HG03159 (cell line): ENCODE measurements around the gene ADAMTS17.

ENCODE experiments used
- ATAC-seq: cut with Tn5 transposase; IDR thresholded peaks from one replicate; pipeline ENCODE4 v1.9.1; 2021; ENCODE audit warnings: mild to moderate bottlenecking, moderate library complexity; ENCODE audit not compliant: unreplicated experiment

Gene ADAMTS17

DNA sequence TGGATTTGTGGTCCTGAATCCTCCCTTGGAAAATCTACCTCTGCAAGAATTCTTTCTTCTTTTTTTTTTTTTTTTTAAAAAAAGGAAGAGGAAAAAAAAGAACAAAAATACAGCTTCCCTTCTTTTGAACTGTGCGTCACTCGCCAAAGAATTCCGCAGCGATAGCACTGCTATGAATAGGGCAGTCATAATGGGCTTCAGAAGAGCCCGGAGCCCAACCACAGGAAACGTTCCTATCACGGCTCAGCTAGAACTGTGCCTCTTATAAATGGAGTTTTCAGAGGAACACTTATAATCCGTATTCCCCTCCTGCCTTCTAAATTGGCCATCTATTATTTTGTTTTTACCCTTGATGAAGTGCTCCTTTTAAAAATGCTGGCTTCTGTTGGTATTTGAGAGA lies 227.7 kb downstream of the ADAMTS17 start:
- ATAC-seq = no peak

DNA sequence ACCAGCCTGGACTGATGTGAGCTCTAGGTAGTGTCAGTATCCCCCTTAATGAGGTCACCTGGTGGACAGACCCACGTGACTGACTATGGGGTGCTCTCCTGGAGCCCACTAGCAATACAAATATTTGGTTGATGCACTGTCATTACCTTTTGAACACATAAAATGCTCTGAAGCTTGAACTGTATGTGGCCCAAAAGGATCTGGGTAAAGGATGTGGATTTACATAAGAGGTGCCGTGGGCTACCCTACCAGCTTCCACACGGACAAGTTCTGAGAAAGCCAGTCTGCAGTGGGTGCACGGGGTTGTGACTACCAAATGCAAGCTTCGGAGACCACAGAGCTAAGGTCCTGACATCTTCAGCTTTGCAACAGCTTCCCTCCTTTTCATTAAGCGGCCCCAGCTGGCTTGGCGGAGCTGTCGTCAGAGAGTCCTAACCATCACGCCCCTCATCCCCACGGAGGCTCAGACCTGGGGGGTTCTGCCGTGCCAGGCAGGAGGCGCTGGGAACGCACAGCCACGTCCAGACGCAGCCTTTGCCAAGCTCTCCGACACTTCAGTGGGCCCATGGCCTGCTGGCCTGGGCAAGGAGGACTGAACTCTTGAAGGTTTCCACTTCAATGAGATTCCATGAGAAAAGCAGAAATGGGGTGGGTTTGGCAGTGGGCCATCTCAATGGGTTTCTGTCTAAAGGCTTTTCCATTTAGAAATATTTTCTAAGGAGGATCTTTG lies 228.3 kb downstream of the ADAMTS17 start:
- no peak for ATAC-seq

DNA sequence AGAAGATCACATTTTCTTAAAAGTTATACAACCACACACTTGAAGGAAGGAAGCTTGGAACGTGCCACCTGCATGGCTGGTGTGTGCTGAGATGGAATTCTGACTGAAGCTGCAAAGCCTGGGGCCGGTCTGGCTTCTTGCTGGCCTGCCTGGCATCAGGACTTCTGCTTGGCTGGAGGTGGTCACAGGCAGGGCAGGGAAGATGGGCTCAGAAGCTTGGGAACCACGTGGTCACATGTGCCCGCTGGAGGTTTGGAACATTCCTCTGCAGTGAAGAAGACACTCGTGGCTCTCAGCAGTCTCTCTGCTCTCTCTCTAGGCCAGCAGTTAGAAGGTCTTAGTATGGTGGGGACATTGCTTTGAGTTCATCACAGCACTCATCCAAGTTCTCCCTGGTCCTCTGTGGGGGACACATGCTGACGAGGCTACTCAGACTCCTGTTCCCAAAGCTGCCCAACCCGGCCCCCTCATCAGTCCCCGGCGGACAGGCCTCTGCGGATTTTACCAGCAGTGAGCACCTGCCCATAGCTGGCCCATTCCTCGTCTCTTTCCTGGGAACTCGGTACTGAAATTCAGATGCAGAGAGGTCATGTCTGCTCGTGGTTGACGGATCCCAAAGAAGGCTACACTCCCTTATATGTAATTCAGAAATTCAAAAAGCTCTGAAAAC lies 229.0 kb downstream of the ADAMTS17 start:
- ATAC-seq = no peak

DNA sequence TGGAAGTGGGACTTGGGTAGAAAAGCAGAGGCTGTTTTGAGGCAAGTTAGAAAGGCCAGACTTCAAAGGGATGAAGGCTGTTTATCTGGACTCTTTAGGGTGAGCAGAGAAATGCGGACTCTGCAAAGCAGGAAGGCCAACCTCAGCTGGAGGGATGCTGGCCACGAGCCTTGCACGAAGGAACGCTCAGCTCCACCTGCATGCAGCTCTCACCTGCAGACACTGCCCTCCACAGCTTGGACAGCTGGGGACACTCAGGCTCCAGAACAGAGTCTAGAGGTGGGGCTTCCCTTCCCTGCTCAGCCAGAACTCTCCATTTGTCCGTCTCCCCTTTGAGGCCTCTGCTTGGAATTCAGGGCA lies 229.7 kb downstream of the ADAMTS17 start:
- ATAC-seq = no peak

DNA sequence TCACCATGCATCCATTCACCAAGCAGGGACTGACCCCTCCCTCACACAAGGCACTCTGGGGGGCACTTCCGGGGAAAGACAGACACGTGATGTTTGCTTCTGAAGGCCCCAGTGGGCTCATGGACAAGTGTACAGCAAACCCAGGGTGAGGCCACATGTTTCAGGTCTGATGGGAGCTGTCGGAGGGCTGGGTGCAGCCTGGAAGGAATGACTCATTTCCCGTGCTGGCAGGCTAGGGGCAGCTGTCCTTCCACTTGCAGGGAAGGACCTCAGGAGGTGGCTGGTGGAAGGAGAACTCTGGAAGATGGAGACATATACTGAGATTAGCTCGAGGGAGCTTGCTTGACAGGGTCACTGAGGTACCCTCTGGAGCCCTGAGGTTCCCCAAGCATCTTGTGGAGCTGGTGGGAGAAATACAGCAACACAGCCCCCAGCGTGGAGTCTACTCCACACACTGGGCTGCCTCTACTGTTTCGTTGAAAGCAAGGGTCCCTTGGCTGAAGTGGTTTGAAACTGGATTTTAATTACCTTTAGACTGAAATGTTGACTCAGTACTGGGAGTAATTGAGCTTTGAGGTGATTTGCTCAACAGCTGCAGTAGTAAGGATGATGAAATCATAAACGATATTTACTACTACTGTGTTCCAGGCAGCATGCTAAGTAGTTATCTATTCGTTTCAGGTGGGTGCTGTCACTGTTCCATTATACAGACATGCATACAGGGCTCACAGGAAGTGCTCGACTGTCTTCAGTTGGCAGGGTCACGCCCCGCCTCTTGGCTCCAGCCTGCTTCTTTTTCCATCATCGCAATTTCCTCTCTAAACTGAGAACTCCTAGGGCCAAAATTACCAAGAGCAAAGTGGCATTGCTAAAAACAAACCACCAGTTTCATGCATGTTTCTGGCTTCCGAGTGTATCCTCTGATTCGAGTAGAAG lies 230.4 kb downstream of the ADAMTS17 start:
- ATAC-seq = no peak

DNA sequence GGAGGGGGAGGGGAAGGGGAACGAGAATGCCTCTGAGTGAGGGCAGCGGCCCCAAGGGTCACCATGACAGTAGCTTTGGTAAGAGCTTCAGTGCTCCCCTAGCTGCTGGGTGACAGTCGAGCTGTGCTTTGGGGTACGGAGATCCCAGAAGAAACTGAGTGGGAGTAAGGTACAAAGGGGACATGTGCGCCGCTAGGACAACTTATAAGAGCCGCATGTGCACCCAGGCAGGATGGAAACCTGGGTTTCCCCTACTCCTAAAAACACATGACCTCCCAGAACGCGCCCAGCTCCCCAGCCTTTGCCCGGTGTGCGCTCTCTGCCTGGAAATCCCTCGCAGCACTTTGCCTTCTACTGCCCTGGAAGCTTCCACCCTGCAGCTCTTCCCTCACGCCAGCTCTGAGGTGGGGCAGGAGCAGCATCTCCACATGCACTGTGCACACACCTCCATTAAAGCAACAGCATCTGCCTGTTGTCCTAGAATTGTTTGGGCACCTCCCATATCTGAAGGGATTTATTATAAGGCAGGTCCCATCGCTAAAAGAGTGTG lies 232.2 kb downstream of the ADAMTS17 start:
- ATAC-seq = no peak

DNA sequence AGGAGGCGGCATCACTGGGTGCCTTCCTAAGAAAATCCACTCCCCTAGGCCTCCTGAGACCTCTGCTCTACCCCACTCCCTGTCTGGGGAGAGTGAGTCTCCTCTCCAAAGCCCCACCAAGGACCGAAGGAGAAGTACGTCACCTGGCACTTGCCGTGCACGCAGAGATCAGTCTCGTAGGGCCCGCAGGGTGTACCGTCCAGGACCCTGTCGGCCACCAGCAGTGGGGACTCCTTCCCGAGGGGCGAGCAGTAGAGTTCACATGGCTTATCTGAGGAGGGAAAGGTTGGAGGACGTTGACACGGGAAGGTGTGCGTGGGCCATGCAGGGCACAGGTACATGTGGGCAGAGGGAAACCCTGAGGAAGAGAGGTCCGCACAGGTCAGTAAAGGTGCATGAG lies 232.9 kb downstream of the ADAMTS17 start:
- no peak for ATAC-seq

DNA sequence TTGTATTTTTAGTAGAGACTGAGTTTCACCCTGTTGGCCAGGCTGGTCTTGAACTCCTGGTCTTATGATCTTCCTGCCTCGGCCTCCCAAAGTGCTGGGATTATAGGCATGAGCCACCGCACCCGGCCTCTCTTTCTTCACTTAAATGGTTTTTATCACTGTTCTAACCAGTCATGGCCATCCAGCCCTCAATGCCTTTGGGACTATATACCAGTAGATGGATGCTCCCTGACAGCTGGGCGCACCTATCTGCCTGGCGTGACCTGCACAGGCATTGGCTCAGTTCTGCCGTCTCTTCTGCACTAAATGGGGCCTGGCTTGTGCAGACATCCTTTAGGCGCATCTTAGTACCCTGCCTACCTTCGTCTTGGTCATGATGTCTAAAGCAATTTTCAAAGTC lies 233.4 kb downstream of the ADAMTS17 start:
- no peak for ATAC-seq

DNA sequence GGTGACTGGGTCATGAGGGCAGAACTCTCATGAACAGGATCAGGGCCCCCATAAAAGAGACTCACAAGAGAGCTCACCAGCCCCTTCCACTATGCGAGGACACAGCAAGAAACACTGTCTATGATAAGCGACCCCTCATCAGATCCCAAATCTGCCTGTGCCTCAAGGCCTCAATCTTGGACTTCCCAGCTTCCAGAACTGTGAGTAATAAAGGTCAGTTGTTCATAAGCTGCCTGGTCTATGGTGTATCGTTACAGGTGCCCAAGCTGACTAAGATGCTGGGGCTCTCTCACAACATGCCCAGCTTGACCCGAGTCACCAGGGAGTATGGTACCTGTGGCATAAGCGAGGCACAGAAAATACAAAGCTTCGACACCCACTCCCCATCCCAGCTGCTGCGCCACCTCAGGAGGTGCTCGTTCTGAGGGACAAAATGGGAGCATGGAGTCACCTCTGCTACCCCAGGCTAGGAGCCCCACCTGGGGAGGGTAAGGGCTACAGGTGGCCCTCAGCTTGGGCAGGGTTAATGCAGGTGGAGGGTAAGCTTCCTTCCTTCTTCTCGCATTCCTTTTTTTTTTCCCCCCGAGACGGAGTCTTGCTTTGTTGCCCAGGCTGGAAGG lies 234.1 kb downstream of the ADAMTS17 start:
- ATAC-seq = no peak

DNA sequence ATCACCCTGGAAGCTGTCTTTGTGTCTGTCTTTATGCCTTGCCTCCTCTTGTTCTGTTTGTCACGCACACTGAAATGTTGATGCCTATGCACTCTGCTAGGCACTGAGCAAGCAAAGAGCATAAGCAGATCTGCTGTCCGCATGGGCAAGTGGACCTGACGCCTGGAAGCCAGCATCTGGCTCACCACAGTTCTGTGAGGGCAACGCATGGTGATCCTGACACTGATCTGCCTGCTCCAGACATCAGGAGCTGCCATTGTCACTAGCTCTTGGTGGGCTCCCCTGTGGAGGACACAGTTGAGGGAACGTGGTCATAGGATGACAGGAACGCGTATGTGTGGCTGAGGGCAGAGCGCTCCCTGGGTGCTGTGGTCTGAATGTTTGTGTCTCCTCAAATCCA lies 234.6 kb downstream of the ADAMTS17 start:
- no peak for ATAC-seq

DNA sequence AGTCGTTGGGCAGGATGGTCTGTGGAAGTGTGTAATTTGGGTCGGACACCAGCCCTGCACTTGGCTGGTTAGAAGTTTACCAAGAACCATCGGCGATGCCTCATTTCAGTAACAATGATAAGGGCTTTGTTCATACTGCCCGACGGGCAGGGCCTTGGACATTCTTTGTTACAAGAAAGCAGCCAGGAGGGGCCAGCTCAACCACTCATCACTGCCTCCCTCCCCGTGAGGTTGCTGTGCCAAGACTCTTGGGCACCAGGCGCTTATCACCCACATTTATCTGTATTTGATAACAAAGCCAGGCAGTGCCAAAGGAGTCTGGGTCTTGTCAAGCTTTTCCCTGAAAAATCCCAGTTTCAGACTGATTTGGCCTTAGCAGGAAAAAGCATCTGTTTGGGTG lies 235.0 kb downstream of the ADAMTS17 start:
- ATAC-seq = no peak

DNA sequence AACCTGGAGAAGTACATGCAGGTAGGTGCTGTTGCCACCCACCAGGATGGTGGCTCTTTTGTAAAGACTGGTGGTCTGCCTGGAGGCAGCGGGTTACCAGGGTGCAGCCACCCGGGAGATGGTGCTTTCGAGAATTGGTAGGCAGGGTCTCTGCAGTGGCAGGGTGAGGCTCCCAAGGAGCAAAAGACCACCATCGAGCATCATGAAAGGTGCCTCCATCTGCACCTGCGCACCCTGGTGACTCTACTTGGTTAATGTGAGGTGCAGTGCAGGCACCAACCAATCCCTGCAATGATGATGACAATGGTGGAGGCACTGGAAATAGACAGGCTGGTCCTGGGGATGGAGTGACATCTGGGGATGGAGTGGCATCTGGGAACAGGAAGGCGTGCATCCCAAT lies 236.7 kb downstream of the ADAMTS17 start:
- no peak for ATAC-seq

DNA sequence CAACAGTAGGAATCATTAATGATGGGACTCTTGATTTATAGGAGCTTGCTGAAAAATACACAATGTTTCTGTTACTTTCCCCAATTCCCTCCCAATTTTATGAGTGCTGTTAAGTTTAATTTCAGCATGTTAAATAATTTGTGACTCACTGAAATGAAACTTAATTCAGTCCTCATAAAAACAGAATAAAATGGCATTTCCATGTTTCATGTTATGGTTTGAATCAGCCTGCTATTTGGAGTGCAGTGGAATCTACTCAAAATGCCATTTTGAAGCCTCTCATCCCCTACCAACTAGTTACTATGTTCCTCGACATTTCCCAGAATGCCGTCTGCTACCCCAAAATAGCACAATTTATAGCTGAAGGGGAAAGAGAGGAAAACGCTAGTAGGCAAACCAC lies 237.5 kb downstream of the ADAMTS17 start:
- no peak for ATAC-seq

DNA sequence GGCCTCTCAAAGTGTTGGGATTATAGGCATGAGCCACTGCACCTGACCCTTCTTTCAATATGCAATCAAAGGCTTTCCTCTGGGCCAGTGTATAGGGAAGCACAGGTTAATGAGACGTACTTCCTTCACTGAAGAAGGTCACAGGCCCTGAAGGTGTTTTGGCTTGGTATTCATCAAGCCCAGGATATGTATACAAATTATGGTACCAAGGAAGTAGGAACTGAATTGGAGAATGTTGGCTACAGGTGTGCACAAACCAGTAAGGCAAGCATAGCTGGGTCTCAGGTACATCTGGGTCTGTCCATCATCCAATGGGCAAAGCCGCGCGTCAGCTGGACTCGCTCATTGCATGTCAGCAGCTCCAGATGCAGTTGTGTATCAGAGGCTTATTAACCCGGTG lies 237.9 kb downstream of the ADAMTS17 start:
- no peak for ATAC-seq

DNA sequence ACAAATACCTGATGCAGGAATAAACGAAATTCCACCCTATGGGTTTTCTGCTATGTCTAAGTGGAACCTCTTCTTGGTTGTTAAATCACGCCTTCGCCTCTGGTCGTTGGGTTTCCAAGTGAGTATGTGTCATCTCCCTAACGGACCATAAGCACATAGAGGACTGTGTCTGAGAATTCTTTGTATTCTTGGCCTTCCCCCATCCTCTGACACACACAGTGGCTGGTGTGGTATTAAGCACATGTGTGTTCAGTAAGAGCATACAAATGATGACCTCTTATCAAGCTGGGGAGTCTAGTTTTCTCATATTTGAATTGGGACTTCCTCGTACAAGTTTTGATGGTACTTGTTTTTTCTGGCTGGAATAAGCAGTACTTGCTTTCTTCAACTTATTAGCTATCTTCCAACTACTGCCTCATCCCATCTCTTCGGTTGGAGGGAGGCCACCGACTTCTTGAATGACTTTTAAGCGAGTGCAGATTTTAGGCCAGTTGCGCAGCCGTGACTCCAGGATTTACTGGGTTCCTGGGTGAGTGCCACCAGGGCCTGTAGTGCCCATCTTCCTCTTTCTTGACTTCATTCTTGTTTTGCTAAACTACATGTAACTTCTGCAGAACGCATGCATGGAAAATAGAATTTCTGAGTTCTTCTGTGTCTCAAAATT lies 240.2 kb downstream of the ADAMTS17 start:
- ATAC-seq = no peak

DNA sequence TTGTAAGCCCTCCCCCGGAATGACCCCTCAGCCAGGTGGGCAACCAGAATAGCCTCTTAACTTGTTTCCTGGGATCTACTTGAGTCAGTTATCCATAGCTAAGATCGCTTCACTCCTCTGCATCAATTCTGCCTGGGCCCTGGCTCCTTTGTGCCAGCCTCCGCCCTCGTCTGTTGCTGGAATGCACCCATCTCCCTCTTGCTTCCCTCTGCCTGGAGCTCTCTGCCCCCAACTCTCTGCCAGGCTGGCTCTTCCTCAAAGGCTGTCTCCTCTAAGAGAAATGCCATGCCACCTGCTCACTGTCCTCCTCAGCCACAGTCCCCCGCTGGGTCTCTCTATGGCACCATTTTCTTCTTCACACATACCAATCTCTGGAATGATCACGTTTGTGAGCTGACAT lies 240.8 kb downstream of the ADAMTS17 start:
- ATAC-seq = no peak

DNA sequence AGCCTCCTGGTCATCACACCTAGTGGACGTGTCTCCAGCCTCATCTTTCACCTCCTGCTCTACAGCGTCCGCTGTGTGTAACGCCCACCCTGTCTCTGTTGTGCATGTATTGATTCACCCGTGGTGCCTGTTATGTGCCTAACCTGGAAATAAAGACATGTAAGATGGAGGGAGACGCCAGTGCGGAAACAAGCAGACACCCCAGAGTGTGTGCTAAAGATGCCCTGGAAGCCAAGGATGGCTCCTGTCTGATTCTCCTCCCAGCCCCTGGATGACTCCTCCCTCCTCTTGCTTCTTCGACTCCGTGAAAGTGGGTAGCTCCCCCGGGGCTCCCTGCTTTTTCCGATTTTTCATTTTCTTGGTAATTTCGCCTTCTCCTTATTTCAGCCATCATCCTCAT lies 241.8 kb downstream of the ADAMTS17 start:
- no peak for ATAC-seq

DNA sequence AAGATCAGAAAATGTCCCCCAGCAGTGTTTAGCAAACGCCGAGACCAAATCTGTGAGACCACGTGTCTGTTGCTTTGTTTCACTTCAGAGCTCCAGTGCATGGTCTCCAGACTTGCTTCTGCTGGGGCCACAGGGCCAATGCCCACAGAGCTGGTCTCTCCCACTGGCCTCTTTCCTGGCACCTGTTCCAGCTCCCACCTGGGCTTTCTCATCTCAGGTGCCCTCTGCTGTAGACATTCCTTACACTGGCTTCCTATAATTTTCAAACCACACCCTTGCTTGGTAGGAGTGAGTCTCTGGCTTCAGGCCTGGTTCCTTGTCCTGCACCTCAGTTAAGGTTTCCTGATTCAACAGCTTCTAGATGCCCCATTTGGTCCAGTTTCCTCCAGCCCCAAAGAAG lies 243.1 kb downstream of the ADAMTS17 start:
- no peak for ATAC-seq

DNA sequence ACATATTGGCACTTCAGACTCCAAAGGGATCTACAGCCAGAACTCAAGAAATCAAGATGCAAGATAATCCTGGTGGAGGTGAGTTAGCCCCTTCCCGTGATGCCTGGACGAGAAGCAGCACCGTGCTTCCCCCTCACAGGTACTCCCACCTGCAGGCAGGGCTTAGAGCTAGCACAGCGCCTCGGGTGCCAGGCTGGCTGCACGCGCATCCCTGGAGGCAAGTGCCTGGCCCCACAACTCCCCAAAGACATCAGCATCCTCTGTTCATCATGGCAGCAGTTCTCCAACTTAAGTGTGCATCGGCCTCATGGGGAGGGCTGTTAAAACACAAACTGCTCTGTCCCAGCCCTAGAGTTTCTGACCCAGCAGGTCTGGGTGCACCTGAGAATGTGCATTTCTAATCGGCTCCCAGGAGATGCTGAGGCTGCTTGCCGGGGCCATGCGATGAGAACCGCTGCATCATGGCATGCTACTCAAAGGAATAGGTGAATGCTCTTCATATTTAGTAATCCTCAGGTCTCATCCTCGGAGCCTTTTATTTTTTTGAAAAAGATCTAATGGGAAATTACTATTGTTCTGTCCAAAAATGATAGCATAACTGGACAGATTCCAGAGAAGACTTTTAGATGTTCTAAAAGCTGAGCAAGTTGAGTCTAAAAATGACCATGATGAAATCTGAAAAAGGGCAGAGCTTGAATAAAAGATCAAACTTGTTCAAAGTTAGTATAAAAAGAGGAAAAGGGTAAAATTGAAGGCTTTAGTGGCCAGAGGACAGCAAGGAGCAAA lies 244.2 kb downstream of the ADAMTS17 start:
- no peak for ATAC-seq

DNA sequence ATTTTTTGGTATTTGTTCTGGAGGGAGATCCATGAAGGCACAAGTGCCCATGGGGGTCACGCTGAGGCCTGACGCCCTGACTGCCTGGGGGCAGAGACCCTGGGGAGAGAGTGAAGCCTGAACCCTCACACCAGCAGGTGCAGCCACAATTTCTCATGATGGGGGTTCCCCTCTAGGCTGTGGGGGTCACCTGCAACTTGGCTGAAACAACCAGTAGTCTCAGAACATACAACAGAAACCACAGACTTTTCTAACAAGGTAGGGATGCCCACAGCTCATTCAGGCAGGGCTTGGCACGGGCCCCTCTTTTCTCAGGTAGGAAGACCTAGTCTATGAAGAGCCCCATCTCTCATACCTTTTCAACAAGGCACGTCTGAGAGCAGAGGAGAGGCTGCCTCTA lies 245.1 kb downstream of the ADAMTS17 start:
- no peak for ATAC-seq
